ENCODE results near the gene ZC3H18. TPM values are rescaled to one million over a fixed set of nuclear protein-coding genes. Genes with fewer than 3 reads are reported as not detected.

The ZC3H18 gene
- total and polyA plus RNA-seq, 10 of the 15 experiments (the other 5 are each of a cell fraction or from before 2014, with no cell fraction given) = 1.0 to 58.3 (median 22.4) TPM

GRCh38 chr16:88540346-88540977 is 29.7 kb upstream of the ZC3H18 start (continued):
- no peak for TF ChIP-seq ZBTB33 (IDR thresholded peaks at IDR 0.05)
- TF ChIP-seq TCF3 (IDR thresholded peaks at IDR 0.05; ENCODE audit: borderline replicate concordance, insufficient read depth, low read depth, low read length) = no peak

GRCh38 chr16:88541831-88542616 is 28.2 kb upstream of the ZC3H18 start:
- no peak overlapping the region for H3K9ac ChIP-seq (ENCODE audit: control insufficient read depth, insufficient read depth, low read length)
- TF ChIP-seq NKRF (conservative IDR thresholded peaks at IDR 0.05) (no peak), ZNF24 (IDR thresholded peaks at IDR 0.05) (no peak), SREBF1 (IDR thresholded peaks at IDR 0.05; ENCODE audit: low read length) (no peak), ATF2 (IDR thresholded peaks at IDR 0.05; ENCODE audit: low read length) (no peak), ZNF217 (IDR thresholded peaks at IDR 0.05) (no peak), RB1 (IDR thresholded peaks at IDR 0.05; ENCODE audit: borderline replicate concordance) (no peak), NFYB (IDR thresholded peaks at IDR 0.05; ENCODE audit: insufficient read depth, low read depth, low read length) (no peak), ZBED1 (IDR thresholded peaks at IDR 0.05; ENCODE audit: borderline replicate concordance) (no peak), LARP7 (IDR thresholded peaks at IDR 0.05) (no peak), ZNF622 (IDR thresholded peaks at IDR 0.05) (no peak), TCF12 (IDR thresholded peaks at IDR 0.05; ENCODE audit: low read depth, low read length) (no peak), KDM1A (IDR thresholded peaks at IDR 0.05; ENCODE audit: borderline replicate concordance) (no peak), NBN (IDR thresholded peaks at IDR 0.05) (no peak)
- H3K27ac ChIP-seq (ENCODE audit: control insufficient read depth, insufficient read depth) = no peak overlapping the region
- H2AFZ ChIP-seq (ENCODE audit: control insufficient read depth, low read depth, low read length) = no peak overlapping the region
- H3K27me3 ChIP-seq (replicated peaks in 1 of 2; ENCODE audit: control insufficient read depth in 2 of 2, insufficient read depth in 2 of 2, low read length in 1 of 2) = no peaks in the 10 kb centered on the region; a peak in 1 of 4 replicates
- ChIA-PET SMC1A (ENCODE audit: uncharacterized antibody, unreplicated experiment) (no interaction called here), RAD21 (ENCODE audit: unreplicated experiment) (no interaction called here), POLR2A (no interaction called here), CTCF (no interaction called here)
- FAIRE-seq (no peak), DNase-seq (ENCODE audit: low read depth, low spot score) (no peak), ATAC-seq (no peak)
- H3K4me3 ChIP-seq = no peak overlapping the region
- no peaks in the 10 kb centered on the region for H3K79me2 ChIP-seq (ENCODE audit: control insufficient read depth, insufficient read depth, low read length)
- H3K4me2 ChIP-seq (ENCODE audit: control insufficient read depth, insufficient read depth) = no peak overlapping the region
- H3K36me3 ChIP-seq (ENCODE audit: control insufficient read depth in 2 of 2, insufficient read depth in 2 of 2, low read length in 1 of 2) = no peaks in the 10 kb centered on the region
- intact Hi-C loops (cut with micrococcal nuclease; ENCODE audit: unreplicated experiment) = no loop called here
- no peaks in the 10 kb centered on the region for H4K20me1 ChIP-seq (ENCODE audit: control insufficient read depth, insufficient read depth)
- no TSS peak for BruUV-seq (replicated peaks)
- H3K4me1 ChIP-seq (ENCODE audit: control insufficient read depth, insufficient read depth, low read length) = no peaks in the 10 kb centered on the region
- H3K9me3 ChIP-seq (replicated peaks; ENCODE audit: control insufficient read depth, insufficient read depth, low read length) = peaks cover 14% of the 10 kb centered on the region; the same call in 2 of the 3 replicates
- 48% methylated on average over 15 of the region's 15 CpGs for WGBS (ENCODE audit: insufficient coverage, insufficient replicate concordance, low lambda C conversion rate, missing lambda C conversion rate)
- in situ Hi-C loops (cut with MboI) = no loop called here

Measured in GM12878 (cell line).